NK-92 treated with Interleukin-12 subunit alpha and Interleukin-12 subunit beta, amount 100 ng/mL, for 24 hours (cell line): ENCODE data around the gene C22orf39.

ENCODE experiments used
- DNase-seq: peaks from one replicate; lab custom pipeline; 2025; lab: John Stamatoyannopoulos, UW

C22orf39 gene, protein sequence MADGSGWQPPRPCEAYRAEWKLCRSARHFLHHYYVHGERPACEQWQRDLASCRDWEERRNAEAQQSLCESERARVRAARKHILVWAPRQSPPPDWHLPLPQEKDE

GRCh38 chr22:19447330-19448075, at the start of gene C22orf39:
Gene C22orf39, minus strand, starts transcription at chr22:19447711. Its CDS starts 23 bp downstream, at chr22:19447688.
- peak; percentile 75 for DNase-seq

DNA sequence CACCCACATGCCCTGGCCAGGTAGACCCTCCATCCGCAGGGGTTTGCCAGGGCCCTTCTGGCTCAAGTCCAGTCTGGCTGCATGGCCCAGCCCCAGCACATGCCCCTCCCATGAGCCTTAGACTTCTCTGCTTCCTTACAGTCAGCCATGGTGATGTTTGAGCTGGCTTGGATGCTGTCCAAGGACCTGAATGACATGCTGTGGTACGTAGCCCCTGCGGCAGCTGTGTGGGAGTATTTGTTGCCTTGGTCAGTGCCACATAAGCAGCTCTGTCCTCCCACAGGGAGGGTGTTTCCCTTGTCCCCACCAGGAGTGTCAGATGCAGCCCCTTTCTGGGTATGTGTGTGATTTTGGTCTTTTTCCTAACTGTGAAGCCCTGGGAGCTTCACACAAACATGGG, 49.7 kb upstream of the C22orf39 start:
- DNase-seq = no peak

- no peak for DNase-seq
These were observed 48.8 kb upstream of the C22orf39 start for GRCh38 chr22:19496324-19496630.

DNA sequence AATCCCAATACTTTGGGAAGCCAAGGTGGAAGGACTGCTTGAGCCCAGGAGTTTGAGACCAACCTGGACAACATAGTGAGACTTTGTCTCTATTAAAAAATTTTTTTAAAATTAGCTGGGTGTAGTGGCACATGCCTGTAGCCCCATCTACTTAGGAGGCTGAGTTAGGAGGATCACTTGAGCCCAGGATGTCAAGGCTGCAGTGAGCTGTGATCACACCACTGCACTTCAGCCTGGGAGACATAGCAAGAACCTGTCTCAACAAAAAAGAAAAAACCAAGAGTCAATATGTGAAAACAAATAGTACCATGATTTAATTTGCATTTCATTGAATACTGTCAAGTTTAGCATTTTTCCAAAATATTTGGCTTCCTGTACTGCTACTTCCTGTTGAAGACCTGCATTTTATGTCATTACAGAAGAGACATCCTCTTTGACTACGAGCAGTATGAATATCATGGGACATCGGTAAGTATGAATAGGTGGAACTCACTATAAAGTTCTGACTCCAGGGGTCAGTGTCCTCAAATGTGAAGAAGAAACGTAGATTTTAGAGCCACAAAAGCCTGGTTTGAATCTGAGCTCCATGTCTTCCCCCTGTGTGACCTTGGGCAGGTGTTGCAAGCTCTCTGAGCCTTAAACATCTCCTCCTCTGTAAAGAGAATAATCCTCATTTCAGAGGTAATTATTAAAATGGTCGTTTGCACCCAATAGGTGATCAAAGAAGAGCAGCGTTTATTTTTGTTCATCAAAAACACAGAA, 48.2 kb upstream of the C22orf39 start:
- no peak for DNase-seq

DNA sequence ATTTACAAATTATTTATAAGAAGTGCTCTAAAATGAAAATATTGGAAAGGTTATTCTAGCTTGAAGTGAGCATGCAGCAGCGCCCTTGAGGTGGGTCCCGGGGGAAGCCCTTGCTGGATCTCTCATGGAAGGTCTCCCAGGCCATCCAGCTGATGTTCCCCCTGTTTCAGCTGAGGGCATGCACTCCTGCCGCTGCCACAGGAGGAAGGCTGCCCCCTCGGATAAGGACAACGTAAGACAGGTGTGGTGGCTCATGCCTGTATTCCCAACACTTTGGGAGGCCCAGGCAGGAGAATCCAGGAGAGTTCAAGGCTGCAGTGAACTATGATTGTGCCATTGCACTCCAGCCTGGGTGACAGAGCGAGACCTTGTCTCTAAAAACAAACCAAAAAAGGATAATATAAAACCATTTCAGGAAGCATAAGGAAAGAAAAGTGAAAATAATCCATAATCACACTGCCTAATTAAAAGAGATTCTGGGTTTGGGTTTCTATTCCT, 47.2 kb upstream of the C22orf39 start:
- DNase-seq = no peak

- DNase-seq = no peak
These were observed 46.6 kb upstream of the C22orf39 start for GRCh38 chr22:19494001-19494560.

GRCh38 chr22:19492504-19493174, 45.1 kb upstream of the C22orf39 start:
- no peak for DNase-seq

- DNase-seq = no peak
These were observed 43.2 kb upstream of the C22orf39 start for GRCh38 chr22:19490628-19491230.

- DNase-seq = no peak
These were observed 41.7 kb upstream of the C22orf39 start for GRCh38 chr22:19488884-19489843.

DNA sequence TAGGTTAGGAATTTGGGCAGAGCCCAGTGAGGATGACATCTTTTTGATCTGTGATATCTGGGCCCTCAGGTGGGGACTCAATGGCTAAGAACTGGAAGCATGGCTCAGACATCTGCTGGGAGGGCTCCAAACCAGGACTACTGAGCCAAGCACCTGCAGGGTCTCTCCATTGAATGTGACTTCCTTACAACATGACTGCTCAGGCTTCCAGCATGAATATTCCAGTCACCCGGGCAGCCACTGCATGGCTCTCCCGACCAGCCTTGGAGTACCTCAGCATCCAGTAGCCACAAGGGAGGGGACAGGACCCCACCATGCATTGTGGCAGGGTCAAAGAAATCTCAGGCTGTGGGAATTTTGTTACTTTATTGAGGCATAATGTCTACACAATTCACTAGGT, 40.8 kb upstream of the C22orf39 start:
- DNase-seq = no peak

- DNase-seq = no peak
These were observed 36.2 kb upstream of the C22orf39 start for GRCh38 chr22:19483481-19484244.

- no peak for DNase-seq
These were observed 34.8 kb upstream of the C22orf39 start for GRCh38 chr22:19482297-19482696.

GRCh38 chr22:19480789-19481188, 33.3 kb upstream of the C22orf39 start:
- no peak for DNase-seq

- DNase-seq = no peak
These were observed 32.7 kb upstream of the C22orf39 start for GRCh38 chr22:19480173-19480568.

GRCh38 chr22:19479355-19480172, 32.1 kb upstream of the C22orf39 start, which contains the start of gene CDC45:
Gene CDC45, plus strand, starts transcription at chr22:19479920. Its CDS starts 49 bp downstream, at chr22:19479969.
- peak; percentile 88 for DNase-seq

DNA sequence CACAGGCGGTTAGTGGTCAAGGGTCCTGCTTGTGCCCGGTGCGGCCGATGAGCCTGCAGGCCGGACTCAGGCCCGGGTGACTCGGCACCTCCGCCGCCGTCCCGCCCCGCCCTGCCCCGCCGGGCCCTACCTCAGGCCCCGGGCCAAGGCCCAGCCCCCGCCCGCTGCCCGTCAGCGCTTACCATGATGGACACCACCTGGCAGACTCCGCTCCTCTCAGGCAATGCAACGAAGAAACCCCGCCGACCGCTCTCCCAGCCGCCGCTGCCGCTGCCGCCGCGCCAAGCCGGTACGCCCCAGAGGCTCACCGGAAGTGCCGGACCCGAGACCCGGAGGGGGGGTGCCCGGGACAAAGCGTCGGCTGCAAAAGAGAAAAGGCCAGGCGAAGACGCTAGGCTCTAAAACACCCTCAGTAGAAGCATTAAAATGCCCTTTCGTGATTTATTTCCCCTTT, 31.4 kb upstream of the C22orf39 start, which contains the start of gene UFD1:
UFD1 (minus strand) TSS at position 293 of the 454 bp plus-strand sequence; CDS start at position 185, 108 bp downstream.
- DNase-seq = peak; percentile 51

DNA sequence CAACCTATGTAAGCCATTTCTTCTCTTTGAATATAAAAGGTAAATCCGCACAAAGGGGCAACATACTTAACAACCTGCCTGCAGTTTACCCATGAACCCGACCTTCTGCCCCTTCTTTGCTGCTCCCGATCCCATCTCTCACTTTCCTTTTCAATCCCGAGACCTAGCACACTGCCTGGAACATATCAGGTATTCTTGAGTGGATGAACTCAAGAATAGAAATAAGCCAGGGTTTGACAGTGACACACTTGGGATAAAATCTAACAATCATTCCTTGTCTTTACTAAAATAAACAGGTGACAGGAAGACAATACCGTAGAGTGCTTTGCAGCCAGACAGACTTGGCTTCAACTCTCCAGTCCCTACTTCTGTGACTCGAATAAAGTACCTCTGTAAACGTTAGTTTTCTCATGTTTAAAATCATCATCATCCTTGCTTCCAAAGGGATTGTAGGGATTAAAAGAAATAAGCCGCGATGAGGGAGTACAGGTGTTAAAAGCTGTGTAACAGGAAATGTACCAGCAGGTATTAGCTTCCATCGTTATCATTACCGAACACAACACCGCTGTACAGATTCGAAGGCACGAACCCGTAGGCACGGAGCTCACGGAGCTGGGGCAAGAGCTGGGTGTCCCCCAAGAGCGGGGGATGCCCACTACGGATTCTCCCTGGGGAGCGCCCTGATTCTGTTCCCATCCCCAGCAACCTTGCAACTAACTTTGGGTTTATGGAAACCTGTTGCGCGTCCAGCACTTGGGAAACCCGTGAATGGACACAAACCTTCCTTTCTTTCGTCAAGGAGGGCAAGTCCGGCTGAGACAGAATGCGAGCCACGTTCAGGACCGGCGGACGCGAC, 30.8 kb upstream of the C22orf39 start:
- DNase-seq = no peak
